HG02981 (cell line): ENCODE measurements around the gene PARD3.

ENCODE experiments used
- ATAC-seq: cut with Tn5 transposase; IDR thresholded peaks from one replicate; pipeline ENCODE4 v1.9.1; 2021; ENCODE audit warnings: mild to moderate bottlenecking, moderate library complexity; ENCODE audit not compliant: unreplicated experiment

Gene PARD3

DNA sequence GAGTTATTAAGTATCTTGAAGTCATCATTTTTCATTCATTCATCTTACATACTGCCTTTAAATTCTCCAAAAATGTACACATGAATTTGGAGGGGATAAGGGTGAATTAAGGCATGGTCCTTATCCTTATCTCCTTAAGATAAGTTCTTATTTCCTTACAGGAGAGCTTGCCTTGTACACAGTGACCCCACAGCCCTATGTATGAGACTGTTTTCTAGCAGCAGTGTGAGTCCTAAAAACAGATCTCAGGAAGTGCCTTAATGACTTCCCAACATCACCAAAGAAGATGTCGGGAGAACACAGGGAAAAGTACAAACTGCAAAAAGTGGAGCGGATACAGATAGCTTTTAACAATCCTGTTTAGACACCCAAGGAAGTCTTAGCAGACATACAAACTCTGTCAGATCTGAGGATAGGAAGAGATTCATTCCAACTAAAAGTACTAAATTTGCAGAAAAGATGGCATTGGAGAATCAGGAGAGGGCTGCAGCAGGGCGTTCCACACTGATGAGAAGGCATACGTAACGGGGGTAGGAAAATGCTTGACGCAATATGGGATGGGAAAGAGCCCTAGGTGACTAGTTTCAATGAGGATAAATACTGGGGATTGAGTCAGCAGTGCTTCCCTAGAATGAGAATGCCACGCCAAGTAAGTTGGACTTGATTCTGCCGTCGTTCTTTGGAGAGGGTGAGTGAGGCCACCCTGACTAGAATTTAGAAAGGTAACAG, 570.2 kb downstream of the PARD3 start:
- ATAC-seq: no peak

DNA sequence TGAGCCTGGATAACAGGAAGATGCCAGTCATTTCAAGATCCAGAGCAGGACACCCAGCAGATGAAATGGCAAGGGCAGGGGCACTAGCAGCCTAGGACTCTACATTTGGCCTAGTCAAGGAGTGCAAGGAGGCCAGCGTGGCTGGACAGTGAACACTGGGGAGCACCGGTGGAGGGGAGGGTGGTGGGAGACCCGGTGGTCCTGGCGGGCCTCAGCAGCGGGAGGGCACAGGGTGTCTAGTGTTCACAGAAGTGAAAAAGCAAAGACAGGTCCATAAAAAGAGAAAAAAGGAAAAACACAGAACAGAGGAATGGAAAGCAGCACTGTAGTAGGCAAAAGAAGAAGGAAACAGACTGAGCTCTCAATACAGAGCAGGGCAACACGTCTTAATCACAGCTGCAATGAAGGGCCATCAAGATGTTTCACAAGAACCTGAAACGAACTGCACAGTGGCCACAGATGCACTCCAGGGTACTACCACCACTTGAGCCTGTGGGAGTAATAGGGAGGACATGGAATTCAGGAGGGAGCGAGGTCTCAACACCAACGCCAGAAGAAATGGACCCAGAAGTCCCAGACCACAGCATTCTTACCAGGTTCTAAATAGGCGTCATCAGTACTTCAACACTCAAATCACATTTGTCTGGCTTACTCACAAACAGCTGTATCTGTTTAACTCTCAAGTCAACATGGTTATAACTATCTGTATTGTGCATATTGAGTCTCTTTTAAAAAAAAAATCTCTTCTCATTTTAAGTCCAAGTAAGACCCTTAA, 573.7 kb downstream of the PARD3 start:
- ATAC-seq: no peak

DNA sequence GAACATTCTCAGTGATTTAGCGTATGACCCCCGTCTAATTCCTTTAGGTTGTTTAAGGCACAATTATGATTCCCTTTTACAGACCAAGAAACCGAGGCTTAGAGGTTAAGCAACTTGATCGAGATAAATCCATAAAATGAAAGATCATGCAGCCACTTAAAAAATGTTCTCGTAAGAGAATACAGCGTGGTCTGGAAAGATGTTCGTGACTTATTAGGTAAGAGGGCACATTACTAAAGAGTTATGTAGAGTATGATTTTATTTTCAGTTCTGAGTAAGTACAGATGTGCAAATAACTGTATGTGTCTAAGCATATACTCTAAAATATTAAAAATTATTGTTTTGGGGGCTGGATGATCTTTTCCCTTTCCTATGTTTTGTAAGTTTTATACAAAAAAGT, 575.1 kb downstream of the PARD3 start:
- ATAC-seq: no peak

DNA sequence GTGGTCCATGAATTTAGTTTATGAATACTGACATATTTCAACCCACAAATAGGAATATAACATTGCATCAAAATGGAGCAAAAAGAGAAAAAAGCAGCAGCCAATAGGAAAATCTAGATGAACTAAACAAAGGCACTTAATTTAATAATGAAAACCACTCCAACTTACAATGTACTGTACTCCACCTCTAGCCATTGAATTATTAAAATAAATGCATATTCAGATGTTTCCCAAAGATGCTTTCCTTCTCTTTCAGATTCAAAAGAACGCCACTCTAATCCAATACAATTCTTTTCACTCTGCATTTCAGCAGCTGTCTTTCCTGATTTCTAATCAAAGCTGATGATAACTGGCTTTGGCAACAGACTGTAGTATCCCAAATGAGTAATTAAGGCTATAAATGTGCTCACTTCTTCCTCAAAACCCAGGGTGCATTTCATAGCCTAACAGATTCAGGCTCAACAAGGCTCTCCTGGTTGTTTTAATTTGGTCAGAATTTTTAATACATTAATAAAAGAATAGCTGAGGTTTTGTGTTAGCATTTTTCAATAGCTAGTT, 577.1 kb downstream of the PARD3 start:
- no peak for ATAC-seq

- peak; percentile 70 for ATAC-seq
Observed at GRCh38 chr10:34236931-34237330, 578.2 kb downstream of the PARD3 start.

- no peak for ATAC-seq
Observed at GRCh38 chr10:34235164-34235832, 579.8 kb downstream of the PARD3 start.

GRCh38 chr10:34232481-34232880, 582.6 kb downstream of the PARD3 start:
- ATAC-seq: no peak

- ATAC-seq: no peak
Observed at GRCh38 chr10:34231441-34232180, 583.5 kb downstream of the PARD3 start.

GRCh38 chr10:34229917-34230316, 585.2 kb downstream of the PARD3 start:
- ATAC-seq: no peak

DNA sequence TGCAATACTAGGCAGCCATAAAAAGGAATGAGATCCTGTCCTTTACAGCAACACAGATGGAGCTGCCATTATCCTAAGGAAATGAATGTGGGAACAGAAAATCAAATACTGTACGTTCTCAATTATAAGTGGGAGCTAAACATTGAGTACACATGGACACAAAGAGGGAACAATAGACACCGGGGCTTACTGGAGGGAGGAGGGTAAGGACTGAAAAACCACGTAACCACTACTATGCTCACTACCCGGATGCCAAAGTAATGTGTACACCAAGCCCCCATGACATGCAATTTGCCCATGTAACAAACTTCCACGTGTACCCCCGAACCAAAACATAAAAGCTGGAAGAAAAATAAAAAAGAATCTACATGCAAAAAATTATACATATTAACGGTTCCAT, 587.0 kb downstream of the PARD3 start:
- ATAC-seq: no peak

GRCh38 chr10:34224639-34225038, 590.5 kb downstream of the PARD3 start:
- no peak for ATAC-seq

- no peak for ATAC-seq
Observed at GRCh38 chr10:34223658-34224057, 591.4 kb downstream of the PARD3 start.

- no peak for ATAC-seq
Observed at GRCh38 chr10:34222359-34222758, 592.7 kb downstream of the PARD3 start.

DNA sequence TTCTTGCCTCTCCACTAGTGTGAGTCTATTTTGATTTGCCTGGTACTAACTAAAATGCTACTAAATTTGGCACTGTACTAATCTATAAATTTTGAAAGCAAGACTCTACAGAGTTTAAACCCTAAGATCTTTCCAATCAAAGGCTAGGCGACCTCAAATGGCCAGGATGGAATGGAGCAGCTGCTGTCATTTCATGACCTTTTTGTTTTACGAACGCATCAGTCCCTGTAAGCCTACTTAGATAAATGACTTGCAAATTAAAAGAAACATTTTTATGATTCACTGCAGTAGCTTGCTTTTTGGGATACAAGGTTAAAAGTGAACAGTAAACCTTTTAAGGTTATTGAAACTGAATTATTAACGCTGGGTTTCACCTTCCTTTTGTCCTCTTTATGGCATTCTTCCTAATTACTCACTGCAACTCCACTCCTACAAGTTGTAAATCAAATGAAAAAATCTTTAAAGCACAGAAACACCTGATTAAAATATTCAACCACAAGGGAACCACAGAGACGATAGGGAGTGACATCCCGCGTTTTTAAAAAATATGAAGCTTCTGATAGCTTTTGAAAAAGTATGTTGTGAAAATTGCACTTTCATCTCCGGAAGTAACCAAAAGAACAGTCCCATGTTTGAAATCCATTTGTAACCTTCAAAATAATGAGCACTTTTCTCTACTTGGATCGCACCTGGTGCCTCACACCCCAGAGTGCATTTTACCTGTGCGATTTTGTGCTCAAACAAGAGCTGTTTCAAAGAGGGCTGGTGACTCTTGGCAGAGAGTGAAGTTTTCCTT, 595.1 kb downstream of the PARD3 start:
- no peak for ATAC-seq

GRCh38 chr10:34217524-34217923, 597.6 kb downstream of the PARD3 start:
- ATAC-seq: no peak

GRCh38 chr10:34216348-34216945, 598.6 kb downstream of the PARD3 start:
- no peak for ATAC-seq

DNA sequence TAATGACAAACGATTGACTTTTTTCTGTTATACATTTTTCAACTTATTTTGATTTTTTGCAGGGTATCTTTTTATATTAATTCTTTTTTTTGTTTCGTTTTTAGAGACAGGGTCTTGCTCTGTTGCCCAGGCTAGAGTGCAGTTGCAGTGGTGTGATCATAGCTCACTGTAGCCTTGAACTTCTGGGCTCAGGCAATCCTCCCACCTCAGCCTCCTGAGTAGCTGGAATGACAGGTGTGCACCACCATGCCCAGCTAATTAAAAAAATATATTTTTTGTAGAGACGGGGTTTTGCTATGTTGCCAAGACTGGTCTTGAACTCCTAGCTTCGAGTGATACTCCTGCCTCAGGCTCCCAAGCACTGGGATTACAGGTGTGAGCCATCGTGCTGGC, 601.3 kb downstream of the PARD3 start:
- ATAC-seq: no peak

- no peak for ATAC-seq
Observed at GRCh38 chr10:34213193-34213804, 601.8 kb downstream of the PARD3 start.

DNA sequence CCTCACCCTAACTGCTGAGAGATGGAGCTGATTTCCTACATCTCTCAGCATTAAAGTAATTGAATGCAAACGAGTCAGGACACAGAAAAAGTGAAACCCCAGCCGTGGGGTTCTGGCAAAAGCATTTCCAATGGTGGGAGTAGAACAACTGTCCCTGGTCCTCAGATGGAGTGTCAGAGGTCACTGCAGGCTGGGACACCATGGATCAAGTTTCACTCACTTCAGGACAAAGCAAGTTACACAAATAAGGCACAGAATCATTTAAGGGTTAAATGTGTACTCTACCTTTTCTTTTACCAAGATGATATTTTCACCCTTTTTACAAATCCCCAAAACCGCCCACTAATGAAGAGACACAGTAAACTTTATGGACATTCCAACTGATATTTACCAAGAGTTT, 607.8 kb downstream of the PARD3 start:
- no peak for ATAC-seq
